SK-N-SH (cell line): ENCODE measurements around the gene ACTN4. TPM values are rescaled to one million over a fixed set of nuclear protein-coding genes. Genes with fewer than 3 reads are reported as not detected.

Source experiments
- CTCF ChIA-PET: fragments of 300-600, 350-600 bp; formaldehyde crosslinking; extraction: SDS; loops from one replicate; lab custom pipeline; 2021; lab: Yijun Ruan, JAX
- POLR2A ChIA-PET: fragments of 350-600 bp; sonication (Branson Sonifier 250); formaldehyde crosslinking; extraction: SDS; loops from one replicate; lab custom pipeline; 2020; ENCODE audit warnings: antibody characterized with exemption, inconsistent platforms; lab: Yijun Ruan, JAX
- DNase-seq: peaks from one replicate; pipeline ENCODE4 v3.0.0; 2012
- H2AFZ ChIP-seq: fragments of 200-600 bp; sonication (generic); 2 replicates; pipeline ENCODE4 v1.8.1; 2016; ENCODE audit warnings: antibody characterized with exemption, mild to moderate bottlenecking, low read depth
- H3F3A ChIP-seq: fragments of 200-600 bp; sonication (generic); replicated peaks from 2 replicates; pipeline ENCODE3; 2016; ENCODE audit warnings: antibody characterized with exemption, mild to moderate bottlenecking; ENCODE audit not compliant: insufficient read depth
- H3K27ac ChIP-seq, 2 experiments: fragments of 200-500 bp in 1 of 2; fragments of 200-600 bp in 1 of 2; sonication (Bioruptor generic) in 1 of 2; sonication (generic), shearing (Covaris generic) in 1 of 2; 2 replicates each; pipeline versions ENCODE4 v1.5.1 to v1.6.1; 2014 to 2016; ENCODE audit warnings: low read depth in 2 of 2, inconsistent platforms in 1 of 2, low read length in 1 of 2, mild to moderate bottlenecking in 1 of 2, mixed read lengths in 1 of 2
- H3K27me3 ChIP-seq: fragments of 200-600 bp; sonication (generic), shearing (Covaris generic); 2 replicates; pipeline ENCODE4 v1.6.1; 2016; ENCODE audit warnings: mixed run types; ENCODE audit not compliant: insufficient read depth
- H3K36me3 ChIP-seq, 2 experiments: fragments of 200-500 bp in 1 of 2; fragments of 200-600 bp in 1 of 2; sonication (Bioruptor generic) in 1 of 2; sonication (generic) in 1 of 2; replicated peaks in 1 of 2; 2 replicates each; pipeline versions ENCODE3 to v1.5.1; 2014 to 2016; ENCODE audit warnings: low read length in 1 of 2, mild to moderate bottlenecking in 1 of 2; ENCODE audit not compliant: insufficient read depth in 2 of 2, control insufficient read depth in 1 of 2
- H3K4me1 ChIP-seq, 2 experiments: fragments of 200-500 bp in 1 of 2; fragments of 200-600 bp in 1 of 2; sonication (Bioruptor generic) in 1 of 2; sonication (generic), shearing (Covaris generic) in 1 of 2; 2 replicates each; pipeline versions ENCODE4 v1.5.1 to v1.6.1; 2014 to 2016; ENCODE audit warnings: low read depth in 1 of 2, low read length in 1 of 2, mixed run types in 1 of 2; ENCODE audit not compliant: insufficient read depth in 2 of 2, control insufficient read depth in 1 of 2
- H3K4me2 ChIP-seq: fragments of 200-600 bp; sonication (generic), shearing (Covaris generic); 2 replicates; pipeline ENCODE4 v1.6.1; 2017; ENCODE audit warnings: mixed run types
- H3K4me3 ChIP-seq, 2 experiments: fragments of 200-500 bp in 1 of 2; fragments of 200-600 bp in 1 of 2; sonication (Bioruptor generic) in 1 of 2; sonication (generic), shearing (Covaris generic) in 1 of 2; 2 replicates each; pipeline versions ENCODE4 v1.5.1 to v1.8.1; 2014 to 2016; ENCODE audit warnings: low read depth in 2 of 2, inconsistent platforms in 1 of 2, low read length in 1 of 2, mild to moderate bottlenecking in 1 of 2, mixed read lengths in 1 of 2, moderate library complexity in 1 of 2
- H3K79me2 ChIP-seq: fragments of 200-600 bp; sonication (generic); 2 replicates; pipeline ENCODE4 v1.8.1; 2017; ENCODE audit warnings: mild to moderate bottlenecking; ENCODE audit not compliant: insufficient read depth
- H3K9ac ChIP-seq: fragments of 200-600 bp; sonication (generic); 2 replicates; pipeline ENCODE4 v1.6.1; 2017; ENCODE audit warnings: mixed run types
- H3K9me2 ChIP-seq: fragments of 200-600 bp; sonication (generic); 2 replicates; pipeline ENCODE4 v1.6.1; 2017; ENCODE audit warnings: mixed run types
- H3K9me3 ChIP-seq: fragments of 200-600 bp; sonication (generic); 2 replicates; pipeline ENCODE4 v1.6.1; 2017; ENCODE audit warnings: mixed run types, mild to moderate bottlenecking, moderate library complexity
- H4K20me1 ChIP-seq: fragments of 200-600 bp; sonication (generic); 2 replicates; pipeline ENCODE4 v1.6.1; 2017; ENCODE audit warnings: mild to moderate bottlenecking, mixed run types; ENCODE audit not compliant: insufficient read depth
- CHD2 ChIP-seq: fragments of 150-350 bp; IDR thresholded peaks from 2 replicates; pipeline ENCODE4 v1.6.1; 2018; ENCODE audit warnings: low read length; ENCODE audit not compliant: partially characterized antibody
- CTCF ChIP-seq: fragments of 200-600 bp; sonication (generic); IDR thresholded peaks from 2 replicates; pipeline ENCODE4 v1.6.1; 2017; ENCODE audit warnings: antibody characterized with exemption, mild to moderate bottlenecking, moderate library complexity
- EP300 ChIP-seq, 2 experiments: IDR thresholded peaks; 2 replicates each; pipeline versions ENCODE4 v1.4.0 to v1.6.1; 2012; ENCODE audit warnings: borderline replicate concordance in 1 of 2, low read depth in 1 of 2, low read length in 1 of 2
- FOSL2 ChIP-seq: IDR thresholded peaks from 2 replicates; pipeline ENCODE4 v1.4.0; 2012; ENCODE audit warnings: low read depth, mild to moderate bottlenecking, moderate library complexity, borderline replicate concordance
- GABPA ChIP-seq: IDR thresholded peaks from 2 replicates; pipeline ENCODE4 v1.4.0; 2012; ENCODE audit warnings: low read depth, mild to moderate bottlenecking
- IRF3 ChIP-seq: fragments of 150-350 bp; IDR thresholded peaks from 2 replicates; pipeline ENCODE4 v1.6.1; 2016; ENCODE audit warnings: mild to moderate bottlenecking, low read depth, low read length
- JUND ChIP-seq: IDR thresholded peaks from 2 replicates; pipeline ENCODE4 v1.4.0; 2012
- PBX3 ChIP-seq: IDR thresholded peaks from 2 replicates; pipeline ENCODE4; 2012
- POLR2AphosphoS5 ChIP-seq: IDR thresholded peaks from 2 replicates; pipeline ENCODE4 v1.6.1; 2012; ENCODE audit warnings: low read depth, low read length
- RAD21 ChIP-seq: IDR thresholded peaks from 2 replicates; pipeline ENCODE4 v1.6.1; 2012; ENCODE audit warnings: mild to moderate bottlenecking, low read length
- RFX5 ChIP-seq: IDR thresholded peaks from 2 replicates; pipeline ENCODE4 v1.6.1; 2012; ENCODE audit warnings: mild to moderate bottlenecking, improper control_type of control experiment, low read length
- SIN3A ChIP-seq: IDR thresholded peaks from 2 replicates; pipeline ENCODE4 v1.6.1; 2012; ENCODE audit warnings: low read depth, mild to moderate bottlenecking, low read length, moderate library complexity, borderline replicate concordance
- TCF12 ChIP-seq: IDR thresholded peaks from 2 replicates; pipeline ENCODE4 v1.4.0; 2012
- USF2 ChIP-seq: fragments of 150-350 bp; IDR thresholded peaks from 2 replicates; pipeline ENCODE4 v1.6.1; 2017; ENCODE audit warnings: antibody characterized with exemption, low read length, low read depth, borderline replicate concordance
- ZBTB33 ChIP-seq: IDR thresholded peaks from 2 replicates; pipeline ENCODE4 v1.4.0; 2012; ENCODE audit warnings: low read depth, borderline replicate concordance
- WGBS: methylation state at CpG from one replicate; pipeline ENCODE4 v1.1.6; 2017; ENCODE audit warnings: low lambda C conversion rate; 5-methylcytosine and 5-hydroxymethylcytosine counted together
- polyA plus RNA-seq, 3 experiments: library from polyadenylated mRNA; depleted of rRNA; stranded (reverse); fragments of >200 nt; gene quantifications; 2 replicates each; pipeline ENCODE4 v1.2.3, GENCODE V29; 2012

Gene ACTN4
- polyA plus RNA-seq, 1 of the 3 experiments (the other 2 are of a cell fraction), result 598 TPM

- Histone ChIP-seq H3K36me3 (no peaks in the 10 kb centered on the region), H3K27ac (no peak overlapping the region), H3K27me3 (no peaks in the 10 kb centered on the region), H3K4me1 (no peaks in the 10 kb centered on the region), H3K9ac (no peak overlapping the region), H2AFZ (no peak overlapping the region), H3K9me2 (no peaks in the 10 kb centered on the region), H3K4me2 (no peak overlapping the region), H3K4me3 (no peak overlapping the region), H3F3A (no peaks in the 10 kb centered on the region), H4K20me1 (no peaks in the 10 kb centered on the region), H3K9me3 (no peaks in the 10 kb centered on the region), H3K79me2 (no peaks in the 10 kb centered on the region)
- DNase-seq, result no peak
- ChIA-PET CTCF (interaction anchor here (0.7 to 1.2 kb wide), 2 partner anchors 9 to 106 kb away, joined by 3 read pairs; no protein-coding TSS in a partner anchor), POLR2A (no interaction called here)
- no peak for TF ChIP-seq RFX5
- no peak for TF ChIP-seq EP300 (IDR thresholded peaks at IDR 0.05; ENCODE audit: borderline replicate concordance in 1 of 2, low read depth in 1 of 2, low read length in 1 of 2)
- TF ChIP-seq CTCF, result no peak
- no peak for TF ChIP-seq SIN3A
- TF ChIP-seq USF2, result no peak
- no peak for TF ChIP-seq GABPA
- 93% methylated on average over 8 of the region's 9 CpGs for WGBS
These were observed 94.8 kb downstream of the ACTN4 start for GRCh38 chr19:38742296-38742695.

GRCh38 chr19:38742906-38743305 lies 95.5 kb downstream of the ACTN4 start:
- Histone ChIP-seq H3K27me3 (no peaks in the 10 kb centered on the region), H3K4me3 (no peak overlapping the region), H3K9me3 (no peaks in the 10 kb centered on the region), H2AFZ (no peak overlapping the region), H3F3A (no peaks in the 10 kb centered on the region), H4K20me1 (no peaks in the 10 kb centered on the region), H3K79me2 (no peaks in the 10 kb centered on the region), H3K4me2 (no peak overlapping the region), H3K9ac (no peak overlapping the region), H3K27ac (no peak overlapping the region), H3K9me2 (no peaks in the 10 kb centered on the region), H3K4me1 (no peaks in the 10 kb centered on the region), H3K36me3 (no peaks in the 10 kb centered on the region)
- TF ChIP-seq CHD2 (no peak), PBX3 (no peak), IRF3 (no peak), POLR2AphosphoS5 (no peak), RAD21 (no peak), ZBTB33 (no peak), JUND (no peak), FOSL2 (no peak), TCF12 (no peak), RFX5 (no peak)
- WGBS, result 57% methylated on average over 2 of the region's 6 CpGs
- ChIA-PET POLR2A (no interaction called here), CTCF (interaction anchor here (1.2 kb wide), 1 partner anchor 107 kb away, joined by 3 read pairs; no protein-coding TSS in a partner anchor)
- DNase-seq, result peak; percentile 22
